LNCaP clone FGC (cell line): ENCODE data around the gene AGBL4.
"Not testable (repeated sequence)": the region's sequence is repeated elsewhere in the genome, so short reads cannot be mapped to it uniquely, and the experiment has no call there.

Source experiments
- DNase-seq: peaks from one replicate; pipeline ENCODE4 v3.0.0-alpha.2; 2011; ENCODE audit warnings: low read depth
- H3K4me3 ChIP-seq: 2 replicates; pipeline ENCODE4 v1.5.1; 2011; ENCODE audit warnings: mild to moderate bottlenecking, low read depth, low read length, control low read depth
- TF ChIP-seq, protein P1 (sequence below): IDR thresholded peaks from 2 replicates; pipeline ENCODE4 v1.5.1; 2012; ENCODE audit warnings: mild to moderate bottlenecking; ENCODE audit not compliant: control insufficient read depth, insufficient read depth; ENCODE audit errors: extremely low read depth

Gene AGBL4

DNA sequence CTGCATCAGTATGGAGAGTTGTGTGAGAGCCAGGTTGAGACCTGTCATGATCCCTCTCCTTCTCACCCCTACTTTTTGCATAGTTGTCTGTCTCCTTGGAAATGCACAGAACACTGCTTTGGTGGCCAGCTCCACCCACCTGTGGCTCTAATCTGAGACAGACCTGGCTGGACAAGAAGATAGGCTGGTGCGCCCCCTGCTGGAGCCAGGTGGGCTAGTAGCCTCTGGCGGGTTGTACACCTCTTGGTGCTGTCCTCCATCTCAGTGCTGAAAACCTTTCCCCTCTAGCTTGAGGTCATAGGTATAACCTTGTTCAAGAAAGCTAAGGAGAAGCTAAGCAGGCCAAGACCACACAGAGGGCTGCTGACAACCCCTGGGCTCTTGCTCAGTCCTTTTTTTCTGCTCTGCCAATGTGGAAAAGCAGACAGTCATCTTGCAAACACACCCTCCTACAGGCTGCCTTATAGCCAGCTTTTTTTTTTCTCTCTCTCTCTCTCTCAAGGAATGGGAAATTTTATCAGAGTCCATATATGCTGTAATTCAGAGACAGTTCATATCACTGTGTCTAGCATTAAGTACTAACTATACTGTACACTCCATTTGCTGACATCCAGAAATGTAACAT lies 1492.9 kb downstream of the AGBL4 start:
- peak; percentile 58 for DNase-seq
- no peak overlapping the region for H3K4me3 ChIP-seq
- TF ChIP-seq, protein P1, sequence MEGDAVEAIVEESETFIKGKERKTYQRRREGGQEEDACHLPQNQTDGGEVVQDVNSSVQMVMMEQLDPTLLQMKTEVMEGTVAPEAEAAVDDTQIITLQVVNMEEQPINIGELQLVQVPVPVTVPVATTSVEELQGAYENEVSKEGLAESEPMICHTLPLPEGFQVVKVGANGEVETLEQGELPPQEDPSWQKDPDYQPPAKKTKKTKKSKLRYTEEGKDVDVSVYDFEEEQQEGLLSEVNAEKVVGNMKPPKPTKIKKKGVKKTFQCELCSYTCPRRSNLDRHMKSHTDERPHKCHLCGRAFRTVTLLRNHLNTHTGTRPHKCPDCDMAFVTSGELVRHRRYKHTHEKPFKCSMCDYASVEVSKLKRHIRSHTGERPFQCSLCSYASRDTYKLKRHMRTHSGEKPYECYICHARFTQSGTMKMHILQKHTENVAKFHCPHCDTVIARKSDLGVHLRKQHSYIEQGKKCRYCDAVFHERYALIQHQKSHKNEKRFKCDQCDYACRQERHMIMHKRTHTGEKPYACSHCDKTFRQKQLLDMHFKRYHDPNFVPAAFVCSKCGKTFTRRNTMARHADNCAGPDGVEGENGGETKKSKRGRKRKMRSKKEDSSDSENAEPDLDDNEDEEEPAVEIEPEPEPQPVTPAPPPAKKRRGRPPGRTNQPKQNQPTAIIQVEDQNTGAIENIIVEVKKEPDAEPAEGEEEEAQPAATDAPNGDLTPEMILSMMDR: peak; percentile 92

DNA sequence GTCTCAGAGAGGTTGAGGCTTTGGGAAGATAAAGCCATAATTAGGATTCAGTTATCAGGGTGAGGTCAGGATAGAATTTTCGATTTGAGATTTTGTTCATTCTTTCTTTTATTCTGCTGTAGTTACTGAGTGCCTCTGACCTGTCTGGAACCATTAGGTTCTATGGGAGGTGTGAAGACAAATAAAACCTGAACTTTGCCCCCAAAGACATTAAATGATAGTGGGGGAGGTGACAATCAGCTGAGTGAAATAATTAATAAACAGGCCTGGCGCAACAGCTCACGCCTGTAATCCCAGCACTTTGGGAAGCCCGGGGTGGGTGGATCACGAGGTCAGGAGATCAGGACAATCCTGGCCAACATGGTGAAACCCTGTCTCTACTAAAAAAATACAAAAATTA lies 1496.7 kb downstream of the AGBL4 start:
- no peak for DNase-seq
- TF ChIP-seq, protein P1: no peak
- no peak overlapping the region for H3K4me3 ChIP-seq

DNA sequence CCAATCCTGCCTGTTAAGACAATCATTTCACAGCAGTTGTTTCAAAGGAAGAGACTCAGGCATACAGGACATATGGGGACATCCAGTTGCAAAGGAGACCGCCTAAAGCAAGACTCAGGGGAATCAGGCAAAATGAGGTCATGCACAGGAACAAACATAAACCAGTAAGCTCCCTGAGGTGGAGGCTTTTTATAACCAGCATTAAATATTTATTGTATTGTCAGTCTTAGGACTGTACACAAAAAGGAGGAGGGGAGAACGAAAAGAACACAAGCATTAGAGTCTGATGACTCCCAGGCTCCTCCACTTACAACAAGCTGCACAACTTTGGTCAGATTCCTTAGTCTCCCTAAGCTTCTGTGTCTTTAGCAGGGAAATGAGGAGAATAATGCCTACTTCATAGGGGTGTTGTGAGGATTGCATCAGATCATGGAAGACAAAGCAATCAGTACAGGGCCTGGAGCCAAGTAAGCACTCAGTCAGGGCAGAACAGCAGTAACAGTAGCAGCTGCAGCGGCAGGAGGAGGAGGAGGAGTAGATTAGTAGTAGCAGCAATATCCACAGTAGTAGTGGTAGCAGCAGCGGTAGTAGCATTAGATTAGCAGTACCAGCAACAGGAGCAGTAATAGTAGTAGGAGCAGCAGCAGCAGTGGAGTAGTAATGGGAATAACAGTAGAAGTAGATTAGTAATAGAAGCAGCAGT lies 1497.6 kb downstream of the AGBL4 start:
- peak; percentile 67 for DNase-seq
- H3K4me3 ChIP-seq: no peak overlapping the region
- TF ChIP-seq, protein P1: no peak

DNA sequence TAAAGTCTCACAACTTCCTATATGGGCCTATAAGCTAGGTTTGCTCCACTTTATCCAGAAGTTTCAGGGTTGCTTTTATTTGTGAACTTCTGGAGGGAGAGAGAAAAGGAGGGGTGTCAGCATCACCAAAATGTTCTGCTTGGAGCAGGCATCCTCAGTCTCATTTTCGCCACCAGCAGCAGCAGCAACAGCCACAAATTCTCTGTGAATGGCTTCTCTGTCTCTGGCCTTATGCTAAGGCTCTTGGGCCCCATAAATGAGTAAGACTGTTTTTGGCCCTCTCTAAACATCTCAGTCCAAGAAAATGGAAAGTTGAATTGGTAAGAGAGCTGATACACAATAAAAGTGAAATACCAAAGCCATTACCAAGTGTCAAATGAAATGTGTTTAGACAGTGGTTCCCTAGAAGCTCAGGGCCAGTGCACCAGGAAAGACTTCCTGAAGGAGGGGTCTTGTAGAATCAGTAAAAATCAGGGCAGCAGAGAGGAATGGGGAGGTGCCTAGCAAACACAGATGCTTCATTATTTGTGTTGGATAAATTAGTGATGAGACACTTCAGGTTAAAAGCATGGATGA lies 1498.8 kb downstream of the AGBL4 start:
- TF ChIP-seq, protein P1: no peak
- DNase-seq: no peak
- no peak overlapping the region for H3K4me3 ChIP-seq

- no peak overlapping the region for H3K4me3 ChIP-seq
- TF ChIP-seq, protein P1: no peak
- no peak for DNase-seq
These were observed 1500.2 kb downstream of the AGBL4 start for GRCh38 chr1:48523558-48523957.

GRCh38 chr1:48519896-48520295 lies 1503.9 kb downstream of the AGBL4 start:
- not testable (repeated sequence) for H3K4me3 ChIP-seq, DNase-seq

- TF ChIP-seq, protein P1: no peak
- no peak overlapping the region for H3K4me3 ChIP-seq
- no peak for DNase-seq
These were observed 1516.9 kb downstream of the AGBL4 start for GRCh38 chr1:48506870-48507269.
